Activated naive CD8-positive, alpha-beta T cell treated with anti-CD3 and anti-CD28 coated beads, Interleukin-2, amount 50 U/mL, for 24 hours (primary cell): ENCODE data around the gene OAT.

Source experiments
- ATAC-seq: fragments of 150-1000 bp; cut with Tn5 transposase; one replicate; pipeline ENCODE4 v1.10.0; 2021
- DNase-seq: peaks from one replicate; pipeline ENCODE4 v3.0.0; 2021
- H3K27ac Mint-ChIP-seq: one replicate; pipeline ENCODE4 v1.8.0; 2021; ENCODE audit warnings: mild to moderate bottlenecking, mixed read lengths
- H3K27me3 Mint-ChIP-seq: one replicate; pipeline ENCODE4 v1.8.0; 2021; ENCODE audit warnings: mixed read lengths
- H3K36me3 Mint-ChIP-seq: one replicate; pipeline ENCODE4 v1.8.0; 2021; ENCODE audit warnings: low read depth, mixed read lengths
- H3K4me1 Mint-ChIP-seq: one replicate; pipeline ENCODE4 v1.8.0; 2021; ENCODE audit warnings: mixed read lengths
- H3K4me3 Mint-ChIP-seq: one replicate; pipeline ENCODE4 v1.8.0; 2021; ENCODE audit warnings: mild to moderate bottlenecking, moderate library complexity, mixed read lengths
- H3K9me3 Mint-ChIP-seq: one replicate; pipeline ENCODE4 v1.8.0; 2021; ENCODE audit warnings: mixed read lengths

Gene OAT

GRCh38 chr10:124349996-124350280 lies 68.8 kb downstream of the OAT start:
- no peaks in the 10 kb centered on the region for H3K9me3 Mint-ChIP-seq
- H3K27ac Mint-ChIP-seq = no peak overlapping the region
- no peaks in the 10 kb centered on the region for H3K36me3 Mint-ChIP-seq
- DNase-seq = no peak
- no peak overlapping the region for H3K4me3 Mint-ChIP-seq
- no peak for ATAC-seq
- peaks cover 3% of the 10 kb centered on the region for H3K4me1 Mint-ChIP-seq
- H3K27me3 Mint-ChIP-seq = no peaks in the 10 kb centered on the region

DNA sequence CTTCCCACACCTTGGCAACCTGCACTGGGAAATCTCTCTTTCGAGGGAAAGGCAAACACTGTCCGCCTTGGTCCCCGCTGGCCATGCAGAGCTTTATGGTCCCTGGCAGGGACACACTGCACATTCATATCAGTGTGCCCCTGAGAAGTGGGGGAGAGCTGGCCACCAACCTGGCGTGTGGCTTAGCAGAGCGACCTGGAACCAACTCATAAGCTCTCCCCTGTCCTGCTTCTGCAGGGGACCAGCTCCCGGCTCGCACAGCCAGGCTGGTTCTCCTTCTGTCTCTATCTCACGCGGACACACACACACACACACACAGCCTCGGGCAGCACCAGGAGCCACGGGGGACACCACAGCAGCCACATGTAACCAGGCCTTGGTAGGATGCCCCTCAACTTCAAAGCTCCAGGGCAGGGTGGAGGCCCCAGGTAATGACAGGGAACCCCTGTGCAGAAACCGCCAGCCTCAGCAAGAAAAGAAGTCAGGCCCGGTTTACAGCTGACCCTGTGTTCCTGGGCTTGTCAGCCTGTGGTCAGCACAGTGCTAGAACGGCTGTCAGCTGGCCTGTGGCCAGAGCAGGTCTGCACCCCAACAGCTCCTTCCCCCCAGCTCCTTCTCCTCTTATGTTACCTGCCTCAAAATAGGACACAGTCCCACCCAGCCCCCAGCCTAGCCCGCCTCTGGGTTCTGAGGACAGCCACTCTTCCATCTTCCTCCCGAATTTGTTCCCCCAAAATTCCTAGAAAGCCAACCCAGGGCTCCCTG lies 69.3 kb downstream of the OAT start:
- H3K4me3 Mint-ChIP-seq = no peak overlapping the region
- H3K27ac Mint-ChIP-seq = no peak overlapping the region
- no peaks in the 10 kb centered on the region for H3K36me3 Mint-ChIP-seq
- DNase-seq (no peak), ATAC-seq (no peak)
- no peaks in the 10 kb centered on the region for H3K9me3 Mint-ChIP-seq
- H3K4me1 Mint-ChIP-seq = no peaks in the 10 kb centered on the region
- H3K27me3 Mint-ChIP-seq = no peaks in the 10 kb centered on the region

DNA sequence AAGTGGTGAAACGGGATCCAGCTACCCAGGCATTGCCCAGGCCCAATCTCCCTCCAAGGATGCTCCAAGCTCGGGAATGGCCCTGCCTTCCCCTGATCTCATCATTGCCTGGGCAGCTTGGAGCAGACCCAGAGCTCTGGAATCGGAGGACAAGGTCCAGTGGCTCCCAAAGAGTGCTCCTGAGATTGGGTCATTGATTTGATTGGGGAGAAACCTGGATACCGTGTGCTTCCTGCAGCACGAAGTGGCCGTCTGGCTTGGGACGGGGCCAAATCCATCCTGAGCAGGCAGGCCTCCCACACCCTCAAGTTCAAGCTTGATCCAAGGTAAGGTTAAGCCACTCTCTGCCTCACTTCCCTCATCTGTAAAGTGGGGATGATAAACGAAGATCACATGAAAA lies 69.9 kb downstream of the OAT start:
- H3K36me3 Mint-ChIP-seq = no peaks in the 10 kb centered on the region
- no peak overlapping the region for H3K4me3 Mint-ChIP-seq
- H3K27ac Mint-ChIP-seq = no peak overlapping the region
- ATAC-seq = no peak
- no peaks in the 10 kb centered on the region for H3K27me3 Mint-ChIP-seq
- no peaks in the 10 kb centered on the region for H3K9me3 Mint-ChIP-seq
- H3K4me1 Mint-ChIP-seq = no peaks in the 10 kb centered on the region
- DNase-seq = no peak

GRCh38 chr10:124347956-124348355 lies 70.8 kb downstream of the OAT start:
- no peak for ATAC-seq
- no peak for DNase-seq
- Mint-ChIP-seq H3K4me3 (no peak overlapping the region), H3K36me3 (no peaks in the 10 kb centered on the region), H3K27me3 (no peaks in the 10 kb centered on the region), H3K9me3 (no peaks in the 10 kb centered on the region), H3K4me1 (no peaks in the 10 kb centered on the region), H3K27ac (no peak overlapping the region)
